H1 (cell line): ENCODE data around the gene P4HB. TPM values are rescaled to one million over a fixed set of nuclear protein-coding genes. Genes with fewer than 3 reads are reported as not detected.
A peak's percentile ranks its signal among the peaks of the same experiment; 100 is the strongest.

ENCODE experiments used
- CTCF ChIA-PET: fragments of 300-600 bp; sonication (Branson Sonifier 250); formaldehyde crosslinking; loops from one replicate; lab custom pipeline; 2021; ENCODE audit not compliant: partially characterized antibody; lab: Charles Lee
- POLR2A ChIA-PET: fragments of 300-600 bp; sonication (Branson Sonifier 250); formaldehyde crosslinking; loops from one replicate; lab custom pipeline; 2021; ENCODE audit warnings: inconsistent platforms; ENCODE audit not compliant: partially characterized antibody; lab: Charles Lee
- DNase-seq, 2 experiments: peaks; one replicate each; pipeline versions ENCODE4 v3.0.0 to v3.0.0-alpha.2; 2010 to 2022; ENCODE audit warnings: low spot score in 2 of 2, low read depth in 1 of 2, mixed read lengths in 1 of 2
- FAIRE-seq: peaks from 2 replicates; lab custom pipeline; 2011; peaks lifted over from hg19 to GRCh38; lab: Jason Lieb, UNC
- H2AFZ ChIP-seq: 2 replicates; pipeline ENCODE4 v1.8.1; 2012; ENCODE audit warnings: low read length, inconsistent platforms
- H2AK5ac ChIP-seq: 2 replicates; pipeline ENCODE4 v1.6.1; 2013; ENCODE audit warnings: low read depth, low read length
- H2BK120ac ChIP-seq: replicated peaks from 2 replicates; pipeline ENCODE3; 2013; ENCODE audit warnings: low read depth, low read length, inconsistent platforms
- H2BK12ac ChIP-seq: 2 replicates; pipeline ENCODE4 v1.6.1; 2013; ENCODE audit warnings: low read depth, low read length
- H2BK15ac ChIP-seq: 2 replicates; pipeline ENCODE4 v1.6.1; 2013; ENCODE audit warnings: low read length
- H2BK20ac ChIP-seq: 2 replicates; pipeline ENCODE4 v1.6.1; 2013; ENCODE audit warnings: low read length
- H2BK5ac ChIP-seq: 2 replicates; pipeline ENCODE4 v1.6.1; 2013; ENCODE audit warnings: low read depth, low read length
- H3K14ac ChIP-seq: 2 replicates; pipeline ENCODE4 v1.6.1; 2013; ENCODE audit warnings: inconsistent platforms; ENCODE audit not compliant: insufficient read length
- H3K18ac ChIP-seq: 2 replicates; pipeline ENCODE4 v1.6.1; 2013; ENCODE audit warnings: low read length; ENCODE audit errors: extremely low read depth
- H3K23ac ChIP-seq: 2 replicates; pipeline ENCODE4 v1.6.1; 2013; ENCODE audit warnings: inconsistent platforms; ENCODE audit not compliant: insufficient read length
- H3K23me2 ChIP-seq: 2 replicates; pipeline ENCODE4 v1.6.1; 2013; ENCODE audit warnings: low read depth, low read length
- H3K27ac ChIP-seq: 2 replicates; pipeline ENCODE4 v1.6.1; 2011; ENCODE audit warnings: low read depth, low read length, inconsistent platforms
- H3K27me3 ChIP-seq, 4 experiments: replicated peaks in 1 of 4; 1 replicate in 1 of 4; 2 replicates in 3 of 4; pipeline versions ENCODE4 v1.6.1 to v1.8.1; 2011 to 2013; ENCODE audit warnings: low read length in 3 of 4, mild to moderate bottlenecking in 3 of 4, inconsistent platforms in 2 of 4, mixed read lengths in 2 of 4, moderate library complexity in 1 of 4; ENCODE audit not compliant: control insufficient read depth in 3 of 4, insufficient read depth in 3 of 4; ENCODE audit errors: extremely low read depth in 1 of 4
- H3K36me3 ChIP-seq, 4 experiments: 2 replicates each; pipeline versions ENCODE4 v1.6.1 to v1.8.1; 2011 to 2013; ENCODE audit warnings: mild to moderate bottlenecking in 4 of 4, low read length in 3 of 4, moderate library complexity in 2 of 4, control low read depth in 1 of 4, inconsistent platforms in 1 of 4; ENCODE audit not compliant: insufficient read depth in 4 of 4, control insufficient read depth in 2 of 4
- H3K4ac ChIP-seq: replicated peaks from 2 replicates; pipeline ENCODE3; 2013; ENCODE audit warnings: low read length, low read depth, mixed read lengths, inconsistent platforms; ENCODE audit not compliant: insufficient read length
- H3K4me1 ChIP-seq, 4 experiments: replicated peaks in 1 of 4; 1 replicate in 1 of 4; 2 replicates in 3 of 4; pipeline versions ENCODE4 v1.6.1 to v1.8.1; 2011 to 2013; ENCODE audit warnings: low read length in 3 of 4, inconsistent platforms in 2 of 4, mixed read lengths in 1 of 4; ENCODE audit not compliant: insufficient read depth in 4 of 4, control insufficient read depth in 3 of 4
- H3K4me2 ChIP-seq, 2 experiments: 2 replicates each; pipeline versions ENCODE4 v1.6.1 to v1.8.1; 2011 to 2013; ENCODE audit warnings: low read depth in 2 of 2, low read length in 2 of 2, control low read depth in 1 of 2, inconsistent platforms in 1 of 2, mild to moderate bottlenecking in 1 of 2; ENCODE audit not compliant: insufficient read depth in 1 of 2
- H3K4me3 ChIP-seq, 4 experiments: fragments of 200-600, 300-600 bp in 1 of 4; sonication (generic), shearing (Covaris generic), sonication (Bioruptor Twin) in 1 of 4; 2 replicates each; pipeline versions ENCODE4 v1.5.1 to v1.8.1; 2011 to 2016; ENCODE audit warnings: low read length in 4 of 4, low read depth in 3 of 4, control low read depth in 2 of 4, inconsistent platforms in 2 of 4, mild to moderate bottlenecking in 2 of 4, mixed read lengths in 1 of 4, moderate library complexity in 1 of 4; ENCODE audit not compliant: insufficient read depth in 2 of 4; ENCODE audit errors: extremely low read depth in 1 of 4
- H3K56ac ChIP-seq: replicated peaks from 2 replicates; pipeline ENCODE3; 2013; ENCODE audit warnings: low read depth, mild to moderate bottlenecking, mixed read lengths, low read length, inconsistent platforms; ENCODE audit not compliant: insufficient read length
- H3K79me1 ChIP-seq: 2 replicates; pipeline ENCODE4 v1.6.1; 2013; ENCODE audit warnings: low read depth, low read length, control low read depth
- H3K79me2 ChIP-seq, 2 experiments: 2 replicates each; pipeline versions ENCODE4 v1.6.1 to v1.8.1; 2012 to 2013; ENCODE audit warnings: low read length in 2 of 2, mild to moderate bottlenecking in 2 of 2, inconsistent platforms in 1 of 2; ENCODE audit not compliant: insufficient read depth in 2 of 2, control insufficient read depth in 1 of 2
- H3K9ac ChIP-seq, 4 experiments: replicated peaks in 1 of 4; 1 replicate in 1 of 4; 2 replicates in 3 of 4; pipeline versions ENCODE4 v1.6.1 to v1.8.1; 2011 to 2013; ENCODE audit warnings: low read depth in 3 of 4, low read length in 3 of 4, control low read depth in 2 of 4, mild to moderate bottlenecking in 2 of 4, moderate library complexity in 2 of 4, inconsistent platforms in 1 of 4; ENCODE audit errors: extremely low read depth in 1 of 4
- H3K9me3 ChIP-seq, 2 experiments: 2 replicates each; pipeline versions ENCODE4 v1.6.1 to v1.8.1; 2012 to 2013; ENCODE audit warnings: mild to moderate bottlenecking in 2 of 2, moderate library complexity in 2 of 2, control low read depth in 1 of 2, inconsistent platforms in 1 of 2, low read depth in 1 of 2, low read length in 1 of 2, mixed read lengths in 1 of 2; ENCODE audit not compliant: insufficient read depth in 2 of 2
- H4K20me1 ChIP-seq, 2 experiments: replicated peaks in 1 of 2; 2 replicates each; pipeline versions ENCODE3 to v1.8.1; 2011 to 2013; ENCODE audit warnings: inconsistent platforms in 2 of 2, low read length in 2 of 2, mild to moderate bottlenecking in 1 of 2; ENCODE audit not compliant: insufficient read depth in 2 of 2, control insufficient read depth in 1 of 2
- H4K5ac ChIP-seq: 2 replicates; pipeline ENCODE4 v1.6.1; 2013; ENCODE audit warnings: low read length, low read depth, mixed read lengths, inconsistent platforms; ENCODE audit not compliant: insufficient read length
- H4K8ac ChIP-seq: 2 replicates; pipeline ENCODE4 v1.8.0; 2013; ENCODE audit warnings: mild to moderate bottlenecking, moderate library complexity, low read length, inconsistent platforms; ENCODE audit not compliant: insufficient read depth; ENCODE audit errors: extremely low read depth
- H4K91ac ChIP-seq: replicated peaks from 2 replicates; pipeline ENCODE3; 2013; ENCODE audit warnings: low read length, mixed read lengths, inconsistent platforms; ENCODE audit not compliant: insufficient read length
- EP300 ChIP-seq, 2 experiments: IDR thresholded peaks; 1 replicate in 1 of 2; 2 replicates in 1 of 2; pipeline ENCODE4 v1.6.1; 2011 to 2012; ENCODE audit warnings: low read depth in 2 of 2, low read length in 2 of 2, mild to moderate bottlenecking in 2 of 2, borderline replicate concordance in 1 of 2, inconsistent platforms in 1 of 2, moderate library complexity in 1 of 2
- NRF1 ChIP-seq: IDR thresholded peaks from 2 replicates; pipeline ENCODE4 v1.6.1; 2011; ENCODE audit warnings: mild to moderate bottlenecking, low read depth, low read length, improper control_type of control experiment
- POLR2AphosphoS5 ChIP-seq: IDR thresholded peaks from 2 replicates; pipeline ENCODE4 v1.6.1; 2011; ENCODE audit warnings: low read depth, low read length
- WGBS, 2 experiments: shearing (Covaris generic) in 1 of 2; methylation state at CpG; one replicate each; pipeline versions ENCODE4 v1.1.6 to v1.1.7; 2013 to 2015; ENCODE audit warnings: low lambda C conversion rate in 2 of 2, mixed read lengths in 2 of 2, inconsistent platforms in 1 of 2, low coverage in 1 of 2, missing lambda C conversion rate in 1 of 2; ENCODE audit not compliant: insufficient replicate concordance in 2 of 2, insufficient coverage in 1 of 2, insufficient read length in 1 of 2; ENCODE audit errors: extremely low coverage in 1 of 2, missing lambda C conversion rate in 1 of 2; 5-methylcytosine and 5-hydroxymethylcytosine counted together
- polyA plus RNA-seq, 7 experiments: library from polyadenylated mRNA; depleted of rRNA in 3 of 7; stranded (reverse) in 5 of 7; unstranded in 2 of 7; fragments of >200 nt in 5 of 7; fragments of 200-250 nt in 2 of 7; gene quantifications; 1 replicate in 5 of 7; 2 replicates in 1 of 7; 4 replicates in 1 of 7; pipeline versions ENCODE4 v1.2.1 to v1.2.3, GENCODE V29; 2011 to 2013; ENCODE audit warnings: missing spikeins in 2 of 7, mixed read lengths in 2 of 7
- total RNA-seq: library from RNA; stranded (reverse); fragmentation: NEBNext Ultra II Directional; extraction: Animal tissue kit (Norgen Biotek cat#: 25700); gene quantifications from 2 replicates; pipeline ENCODE4 v1.2.1, GENCODE V29; 2021

Gene P4HB
- total and polyA plus RNA-seq, 2 of the 8 experiments (the other 6 are each of a cell fraction or from before 2014, with no cell fraction given) = 41.4 to 379 TPM

- no peaks in the 10 kb centered on the region for H3K23me2 ChIP-seq
- no peak overlapping the region for H2BK12ac ChIP-seq
- POLR2A ChIA-PET = interaction anchor here (0.7 to 12.3 kb wide), 15 partner anchors 8 to 176 kb away, joined by 3 to 151 read pairs (median 4); partner anchors contain the start of genes ARHGDIA, CENPX, NPB and P4HB
- FAIRE-seq (no peak), DNase-seq (no peak)
- H3K27me3 ChIP-seq = no peaks in the 10 kb centered on the region
- H4K91ac ChIP-seq = no peak overlapping the region
- H2BK20ac ChIP-seq = no peak overlapping the region
- no peak overlapping the region for H3K23ac ChIP-seq
- H2AK5ac ChIP-seq = no peak overlapping the region
- H3K9ac ChIP-seq = no peak overlapping the region
- no peak overlapping the region for H4K8ac ChIP-seq
- H3K14ac ChIP-seq = no peak overlapping the region
- H2BK5ac ChIP-seq = no peak overlapping the region
- no peak overlapping the region for H2BK120ac ChIP-seq
- no peak overlapping the region for H2BK15ac ChIP-seq
- no peak overlapping the region for H4K5ac ChIP-seq
- H3K4ac ChIP-seq = no peak overlapping the region
- no peak overlapping the region for H3K4me2 ChIP-seq
- H3K56ac ChIP-seq = no peak overlapping the region
- peaks cover 0 to 20% of the 10 kb centered on the region in 2 experiments; a peak in 3 of 4 replicates for H3K79me2 ChIP-seq
- H3K36me3 ChIP-seq = peaks cover 31 to 60% (median 38%) of the 10 kb centered on the region in 4 experiments
- H4K20me1 ChIP-seq = peaks cover 19 to 23% of the 10 kb centered on the region in 2 experiments
- H2AFZ ChIP-seq = no peak overlapping the region
- H3K27ac ChIP-seq = no peak overlapping the region
- CTCF ChIA-PET = interaction anchor here (0.8 to 3.9 kb wide), 2 partner anchors 15 to 62 kb away, joined by 3 to 24 read pairs; partner anchors contain the start of gene ARHGDIA
- 0 out of 2 replicates have a peak, but pooled peaks have one; percentile 50 for TF ChIP-seq POLR2AphosphoS5
- no peak for TF ChIP-seq NRF1
- TF ChIP-seq EP300 (IDR thresholded peaks at IDR 0.05; ENCODE audit: borderline replicate concordance in 1 of 2, low read depth in 2 of 2, low read length in 2 of 2) = no peak
- peaks cover 13% of the 10 kb centered on the region for H3K79me1 ChIP-seq
- WGBS, 2 experiments = 92% methylated on average over 10 of the region's 11 CpGs; no CpG with 5 or more reads in 1 of the 2 experiments
- no peak overlapping the region for H3K18ac ChIP-seq
- H3K9me3 ChIP-seq = no peaks in the 10 kb centered on the region
- H3K4me1 ChIP-seq = no peaks in the 10 kb centered on the region
- H3K4me3 ChIP-seq = no peak overlapping the region
Measured at GRCh38 chr17:81884520-81884919, 24.2 kb upstream of the P4HB start.
